G401.6 (cell line): Measurements from ENCODE around the gene PTPRU.

Source experiments
- FAIRE-seq: peaks from 2 replicates; lab custom pipeline; 2012; peaks lifted over from hg19 to GRCh38; lab: Jason Lieb, UNC

PTPRU gene

GRCh38 chr1:29245876-29246275 is 9.6 kb downstream of the PTPRU start:
- FAIRE-seq = no peak

GRCh38 chr1:29247044-29247443 is 10.7 kb downstream of the PTPRU start:
- FAIRE-seq = no peak

GRCh38 chr1:29247571-29248273 is 11.4 kb downstream of the PTPRU start:
- no peak for FAIRE-seq

- no peak for FAIRE-seq
Observed at GRCh38 chr1:29248409-29248808, 12.1 kb downstream of the PTPRU start.

- FAIRE-seq = no peak
Observed at GRCh38 chr1:29249170-29249691, 12.9 kb downstream of the PTPRU start.

GRCh38 chr1:29249951-29250581 is 13.7 kb downstream of the PTPRU start:
- no peak for FAIRE-seq

- FAIRE-seq = no peak
Observed at GRCh38 chr1:29251164-29252124, 15.1 kb downstream of the PTPRU start.

- FAIRE-seq = no peak
Observed at GRCh38 chr1:29253180-29253579, 16.9 kb downstream of the PTPRU start.

- FAIRE-seq = no peak
Observed at GRCh38 chr1:29254346-29254745, 18.0 kb downstream of the PTPRU start.

GRCh38 chr1:29255134-29255666 is 18.9 kb downstream of the PTPRU start:
- no peak for FAIRE-seq

- FAIRE-seq = no peak
Observed at GRCh38 chr1:29256394-29256793, 20.1 kb downstream of the PTPRU start.

GRCh38 chr1:29256979-29257804 is 20.9 kb downstream of the PTPRU start:
- no peak for FAIRE-seq

GRCh38 chr1:29258189-29258975 is 22.1 kb downstream of the PTPRU start:
- no peak for FAIRE-seq

GRCh38 chr1:29258976-29259801 is 22.9 kb downstream of the PTPRU start:
- no peak for FAIRE-seq

GRCh38 chr1:29259802-29260441 is 23.6 kb downstream of the PTPRU start:
- no peak for FAIRE-seq

- FAIRE-seq = no peak
Observed at GRCh38 chr1:29260531-29260930, 24.2 kb downstream of the PTPRU start.

GRCh38 chr1:29264773-29265389 is 28.6 kb downstream of the PTPRU start:
- no peak for FAIRE-seq

- no peak for FAIRE-seq
Observed at GRCh38 chr1:29266912-29267311, 30.6 kb downstream of the PTPRU start.
